Ovary (tissue), 9 donors: ENCODE measurements around the gene ANKRD33. TPM values are rescaled to one million over a fixed set of nuclear protein-coding genes. Genes with fewer than 3 reads are reported as not detected.

Experiments used
- DNase-seq, 5 donors: peaks; one replicate each; pipeline ENCODE4 v3.0.0-alpha.2; 2019 to 2020
- H3K27ac ChIP-seq, 2 donors: fragments of 200-600 bp; one replicate each; pipeline versions ENCODE4 v1.5.1 to v1.8.0; 2019 to 2022
- H3K27me3 ChIP-seq: fragments of 200-600 bp; one replicate; pipeline ENCODE4 v1.8.0; 2022
- H3K36me3 ChIP-seq: fragments of 200-600 bp; sonication (generic); one replicate; pipeline ENCODE4 v1.5.1; 2019
- H3K4me1 ChIP-seq: one replicate; pipeline ENCODE4 v1.8.1; 2013; ENCODE audit warnings: mild to moderate bottlenecking, moderate library complexity; ENCODE audit not compliant: insufficient read depth
- H3K4me3 ChIP-seq: fragments of 200-600 bp; sonication (generic); one replicate; pipeline ENCODE4 v1.5.1; 2017
- H3K9me3 ChIP-seq, 2 donors: fragments of 200-600 bp in 1 of 2; sonication (generic) in 1 of 2; one replicate each; pipeline versions ENCODE4 v1.5.1 to v1.8.1; 2013 to 2019; ENCODE audit warnings: mild to moderate bottlenecking in 1 of 2, moderate library complexity in 1 of 2
- CTCF ChIP-seq, 3 donors: fragments of 450-650 bp in 2 of 3; fragments of 200-600 bp in 1 of 3; IDR thresholded peaks; one replicate each; pipeline versions ENCODE4 v1.5.1 to v1.8.0; 2016 to 2022; ENCODE audit warnings: antibody characterized with exemption in 3 of 3, mild to moderate bottlenecking in 1 of 3
- EP300 ChIP-seq: sonication (generic); formaldehyde crosslinking; IDR thresholded peaks from one replicate; pipeline ENCODE4 v1.6.1; 2017; ENCODE audit warnings: antibody characterized with exemption
- POLR2A ChIP-seq: fragments of 450-650 bp; IDR thresholded peaks from one replicate; pipeline ENCODE4 v1.6.1; 2017; ENCODE audit warnings: antibody characterized with exemption, mild to moderate bottlenecking, moderate library complexity
- WGBS, 3 donors: extraction: QIAGEN DNeasy Blood & Tissue Kit in 1 of 3; methylation state at CpG; one replicate each; pipeline versions ENCODE4 v1.1.5 to v1.1.7; 2013 to 2017; 5-methylcytosine and 5-hydroxymethylcytosine counted together
- intact Hi-C, 4 donors: fragments of 100-400 bp; cut with DNase I; formaldehyde crosslinking; loops; one replicate each; pipeline versions ENCODE4 v1.11.0 to v1.15.1; 2022 to 2023
- polyA plus RNA-seq, 2 donors: library from polyadenylated mRNA; stranded (reverse); fragments of 200-250 nt in 1 of 2; fragments of 350-450 nt in 1 of 2; fragmentation: Illumina TruSeq in 1 of 2; extraction: RNeasy Lipid Tissue Mini Kit (QIAGEN cat#74804) in 1 of 2; gene quantifications; one replicate each; pipeline ENCODE4 v1.2.3, GENCODE V29; 2013 to 2014
- total RNA-seq, 7 donors: library from RNA; depleted of rRNA in 2 of 7; stranded (reverse); fragments of >200 nt in 2 of 7; fragmentation: NEBNext Ultra II Directional in 3 of 7; extraction: Animal tissue kit (Norgen Biotek cat#: 25700) in 3 of 7; gene quantifications; one replicate each; pipeline versions ENCODE4 v1.1.0 to v1.2.4, GENCODE V29; 2016 to 2023
- donor health status: DM: no; HTN: no; CAD: no; lungs with moderate emphysema.
- donor health status: DM: no; HTN: no; CAD: no.
- donor health status: Bipolar disorder and iron deficiency.
- donor health status: DM: yes; HTN: yes; CAD: no.
- donor health status: DM: no; HTN: no; CAD: no.
- donor health status: DM: yes; HTN: yes; CAD: no.

The ANKRD33 gene
- total and polyA plus RNA-seq, 9 donors, result not detected

GRCh38 chr12:51926064-51926632, 38.2 kb downstream of the ANKRD33 start:
- no peak for TF ChIP-seq POLR2A
- TF ChIP-seq EP300, result no peak
- no peak for TF ChIP-seq CTCF (IDR thresholded peaks at IDR 0.05)
- Histone ChIP-seq H3K4me1 (peaks cover 10% of the 10 kb centered on the region), H3K27ac (no peak overlapping the region), H3K36me3 (no peaks in the 10 kb centered on the region), H3K27me3 (no peaks in the 10 kb centered on the region), H3K4me3 (no peak overlapping the region), H3K9me3 (no peaks in the 10 kb centered on the region)
- 69 to 79% (median 73%) methylated on average over 8 of the region's 8 CpGs for WGBS, 3 donors
- intact Hi-C loops, result no loop called here
- no peak for DNase-seq

GRCh38 chr12:51926718-51927117, 38.8 kb downstream of the ANKRD33 start:
- H3K4me1 ChIP-seq, result peaks cover 10% of the 10 kb centered on the region
- WGBS, 3 donors, result 89 to 95% (median 94%) methylated on average over 2 of the region's 2 CpGs
- no peaks in the 10 kb centered on the region for H3K36me3 ChIP-seq
- no peaks in the 10 kb centered on the region for H3K9me3 ChIP-seq
- no peak overlapping the region for H3K4me3 ChIP-seq
- no peak overlapping the region for H3K27ac ChIP-seq
- H3K27me3 ChIP-seq, result no peaks in the 10 kb centered on the region
- intact Hi-C loops, result no loop called here
- no peak for DNase-seq
- TF ChIP-seq EP300 (no peak), CTCF (IDR thresholded peaks at IDR 0.05) (no peak), POLR2A (no peak)

- H3K9me3 ChIP-seq, result no peaks in the 10 kb centered on the region
- H3K4me3 ChIP-seq, result no peak overlapping the region
- 67 to 74% (median 72%) methylated on average over 5 of the region's 5 CpGs for WGBS, 3 donors
- H3K36me3 ChIP-seq, result no peaks in the 10 kb centered on the region
- no peak for DNase-seq
- no peaks in the 10 kb centered on the region for H3K4me1 ChIP-seq
- TF ChIP-seq CTCF (IDR thresholded peaks at IDR 0.05), result no peak
- TF ChIP-seq EP300, result no peak
- TF ChIP-seq POLR2A, result no peak
- no peaks in the 10 kb centered on the region for H3K27me3 ChIP-seq
- intact Hi-C loops, result no loop called here
- no peak overlapping the region for H3K27ac ChIP-seq
Measured at GRCh38 chr12:51932218-51933076, 44.5 kb downstream of the ANKRD33 start.

GRCh38 chr12:51934080-51934479, 46.2 kb downstream of the ANKRD33 start:
- Histone ChIP-seq H3K4me3 (no peak overlapping the region), H3K27me3 (no peaks in the 10 kb centered on the region), H3K27ac (no peak overlapping the region), H3K9me3 (no peaks in the 10 kb centered on the region), H3K36me3 (no peaks in the 10 kb centered on the region), H3K4me1 (no peaks in the 10 kb centered on the region)
- no peak for DNase-seq
- 62 to 74% (median 66%) methylated on average over 4 of the region's 4 CpGs for WGBS, 3 donors
- TF ChIP-seq EP300, result no peak
- no peak for TF ChIP-seq CTCF (IDR thresholded peaks at IDR 0.05)
- TF ChIP-seq POLR2A, result no peak
- intact Hi-C loops, result no loop called here
